COLO668 (cell line): Measurements from ENCODE around the gene BICC1.

Experiments used
- DNase-seq: peaks from one replicate; lab custom pipeline; 2025; ENCODE audit not compliant: unreplicated experiment; lab: John Stamatoyannopoulos, UW

Gene BICC1

GRCh38 chr10:58560068-58560467 is 47.4 kb downstream of the BICC1 start:
- DNase-seq, result no peak

DNA sequence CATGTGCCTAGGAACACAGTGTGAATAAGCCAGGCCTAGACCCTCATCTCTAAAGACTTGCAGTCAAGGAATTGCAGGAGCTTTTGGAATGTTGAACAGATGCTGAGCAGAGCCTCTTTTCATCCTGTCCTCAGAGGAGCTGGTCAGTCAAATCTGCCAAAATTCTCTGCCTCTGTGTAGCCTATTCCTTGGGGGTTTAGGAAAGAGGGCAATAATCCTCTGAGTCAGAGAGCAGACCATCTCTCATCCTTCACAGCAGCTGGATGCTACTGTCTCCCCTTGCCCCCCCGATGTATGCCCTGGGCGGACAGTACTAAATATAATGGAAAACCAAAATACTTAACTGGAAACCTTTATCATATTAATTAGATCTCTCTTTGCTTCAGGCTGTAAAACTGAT is 52.6 kb downstream of the BICC1 start:
- no peak for DNase-seq

DNA sequence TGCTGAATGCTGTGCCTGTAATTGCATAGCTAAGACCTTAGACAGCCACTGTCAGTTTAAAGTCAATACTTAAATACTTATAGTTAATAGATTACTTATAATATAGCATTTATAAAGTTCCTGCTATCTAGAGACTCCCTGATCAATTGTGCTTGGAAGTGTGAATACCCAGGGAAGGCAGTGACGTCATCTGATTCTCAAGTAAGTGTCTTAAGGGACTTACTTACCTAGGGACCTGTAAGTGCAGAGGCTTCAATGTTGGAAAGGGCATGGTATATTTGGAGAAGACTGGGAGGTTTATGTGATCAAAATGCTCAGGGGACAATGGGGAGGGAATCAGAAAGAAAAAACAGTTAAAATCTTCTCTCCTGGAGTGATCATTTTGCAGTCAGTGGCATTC is 55.0 kb downstream of the BICC1 start:
- no peak for DNase-seq

DNA sequence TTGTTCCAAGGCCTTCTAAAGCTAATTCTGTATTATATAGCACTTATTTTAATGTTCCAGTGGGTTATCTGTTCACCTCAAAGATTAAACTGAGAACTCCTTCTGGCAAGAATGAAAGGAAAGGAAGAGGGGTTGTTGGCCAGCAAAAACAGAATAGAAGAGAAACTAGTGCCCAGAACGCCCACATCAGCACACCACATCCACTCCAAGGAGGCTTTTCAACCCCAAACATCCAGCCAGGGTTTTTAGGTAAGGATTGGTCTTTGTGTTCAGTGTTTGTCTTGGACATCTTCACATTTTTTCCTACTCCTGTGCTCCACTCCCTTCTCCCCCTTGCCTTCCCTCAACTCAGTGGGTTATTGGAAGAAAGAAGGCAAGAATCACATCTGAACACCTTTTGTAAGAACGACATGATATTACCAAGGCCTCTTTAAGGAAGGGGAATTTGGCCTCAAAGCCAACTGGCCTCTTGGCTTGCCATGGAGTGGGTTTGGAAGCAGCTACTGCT is 55.8 kb downstream of the BICC1 start:
- DNase-seq, result no peak

DNA sequence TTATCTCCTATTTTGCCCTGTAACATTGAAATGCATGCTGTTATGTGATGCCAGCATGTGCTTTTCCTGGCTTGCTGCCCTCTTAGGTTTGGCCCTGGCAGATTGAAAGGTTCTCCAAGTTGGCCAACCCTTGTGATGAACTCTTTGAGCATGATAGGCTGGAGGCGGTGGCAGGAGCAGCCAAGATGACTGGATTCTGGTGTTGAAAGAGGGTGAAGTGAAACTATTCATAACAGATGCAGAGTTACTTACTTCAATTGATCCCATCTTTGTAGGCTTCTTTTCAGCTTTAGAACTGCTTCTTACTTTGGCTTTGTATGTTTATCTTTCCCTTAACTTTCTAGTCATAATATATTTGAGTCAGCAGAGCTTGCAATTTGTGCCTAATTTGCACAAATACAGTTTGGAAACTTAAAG is 57.6 kb downstream of the BICC1 start:
- no peak for DNase-seq

DNA sequence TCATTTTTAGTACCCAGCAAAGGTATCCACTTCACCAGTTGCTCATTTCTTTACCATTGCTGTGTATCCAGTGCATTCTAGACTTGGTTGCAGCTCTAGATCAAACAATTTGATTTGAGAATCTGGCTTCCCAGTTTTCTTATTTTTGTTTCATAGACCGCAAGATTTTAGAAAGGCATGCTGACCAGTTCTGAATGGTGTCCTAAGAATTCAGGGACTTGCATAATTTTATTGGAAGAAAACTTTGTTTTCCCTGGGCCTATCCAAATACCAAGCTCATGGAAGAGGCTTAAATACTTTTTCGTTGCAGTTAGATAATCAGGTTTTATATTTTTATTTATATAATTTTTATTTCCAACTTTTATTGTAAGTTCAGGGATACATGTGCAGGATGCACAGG is 58.3 kb downstream of the BICC1 start:
- no peak for DNase-seq

DNA sequence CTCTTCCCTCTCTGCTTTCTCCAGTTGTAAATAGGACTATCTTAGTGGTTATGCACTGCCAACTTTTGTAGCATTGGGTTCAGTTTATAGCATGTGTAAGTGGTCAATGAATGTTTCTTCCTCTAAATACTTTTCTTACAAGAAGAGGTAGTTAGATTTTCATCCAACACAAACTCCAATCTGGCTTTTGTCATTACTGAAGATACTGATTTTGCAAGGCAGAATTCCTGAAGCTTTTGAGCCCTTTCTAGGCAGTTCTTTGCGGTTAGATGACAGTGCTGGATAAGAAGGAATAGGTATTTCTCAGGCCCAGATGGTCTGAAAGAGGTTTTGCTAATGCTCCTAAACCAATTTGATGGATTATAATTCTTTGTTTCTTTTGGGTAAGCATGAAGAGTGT is 60.5 kb downstream of the BICC1 start:
- no peak for DNase-seq

DNA sequence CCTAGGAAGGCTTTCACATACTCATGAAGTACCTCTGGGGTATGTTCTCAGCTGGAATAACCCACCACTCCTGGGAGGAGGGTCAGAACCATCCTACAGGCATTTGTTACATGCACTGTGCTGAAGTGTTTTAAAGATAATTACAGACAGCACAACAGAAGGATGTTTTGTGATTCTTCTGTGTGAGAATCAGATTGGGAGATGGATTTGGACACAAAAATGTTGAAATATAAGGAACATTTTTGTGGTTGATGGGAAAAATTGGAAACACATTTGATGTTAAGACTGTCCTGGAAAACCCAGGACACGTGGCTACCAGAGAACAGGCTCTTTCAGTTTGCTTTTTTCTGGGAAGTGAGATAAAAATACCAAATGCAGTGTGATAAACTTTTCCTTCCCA is 61.4 kb downstream of the BICC1 start:
- DNase-seq, result no peak

GRCh38 chr10:58575491-58575890 is 62.8 kb downstream of the BICC1 start:
- DNase-seq, result no peak

DNA sequence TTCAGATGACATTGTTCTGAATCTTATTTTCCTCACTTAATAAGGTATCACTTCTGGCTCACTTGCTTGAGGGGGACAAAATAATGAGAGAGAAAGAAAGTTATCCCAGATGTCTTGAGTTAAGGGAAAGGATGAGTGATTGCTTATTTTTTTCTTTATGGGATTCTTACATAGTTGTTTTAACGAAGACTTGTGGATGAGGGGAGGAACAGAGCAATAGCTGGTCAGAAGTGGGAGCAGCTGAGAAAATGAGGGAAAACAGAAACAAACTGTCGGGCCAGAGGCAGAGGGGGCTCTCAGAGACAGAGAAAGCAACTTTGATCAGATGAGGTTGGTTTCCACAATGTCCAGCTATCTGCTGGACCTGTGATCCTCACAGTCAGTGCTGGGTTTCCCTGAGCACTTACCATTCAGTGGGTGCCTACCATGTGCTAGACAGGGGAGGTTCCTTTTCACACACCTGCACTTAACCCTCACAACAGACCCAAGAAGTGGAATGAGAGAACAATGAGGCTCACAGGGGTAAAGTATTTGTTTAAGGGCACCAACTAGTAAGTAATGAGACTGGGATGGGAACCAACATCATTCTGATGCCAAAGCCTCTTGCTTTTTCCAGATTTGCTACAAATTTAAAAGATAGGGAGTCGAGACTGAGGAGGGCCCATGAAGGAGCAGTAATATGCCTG is 64.2 kb downstream of the BICC1 start:
- no peak for DNase-seq

DNA sequence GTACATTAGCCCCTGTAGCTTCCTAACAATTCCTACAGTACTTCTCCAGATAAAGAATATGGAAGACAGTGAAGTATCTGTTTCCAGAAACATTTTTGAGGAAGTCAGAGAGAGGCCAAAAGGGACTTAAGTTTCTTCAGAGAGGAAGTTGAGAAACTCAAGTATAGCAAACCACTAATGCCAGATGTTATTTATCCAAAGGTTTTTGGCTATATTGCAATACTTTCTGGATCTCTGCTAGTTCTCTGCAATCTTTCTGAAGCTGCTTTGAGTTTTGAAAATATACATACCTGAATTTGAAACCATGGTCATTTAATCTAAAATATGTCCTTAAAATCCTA is 64.7 kb downstream of the BICC1 start:
- DNase-seq, result no peak

- DNase-seq, result no peak
Observed at GRCh38 chr10:58578366-58578765, 65.7 kb downstream of the BICC1 start.

DNA sequence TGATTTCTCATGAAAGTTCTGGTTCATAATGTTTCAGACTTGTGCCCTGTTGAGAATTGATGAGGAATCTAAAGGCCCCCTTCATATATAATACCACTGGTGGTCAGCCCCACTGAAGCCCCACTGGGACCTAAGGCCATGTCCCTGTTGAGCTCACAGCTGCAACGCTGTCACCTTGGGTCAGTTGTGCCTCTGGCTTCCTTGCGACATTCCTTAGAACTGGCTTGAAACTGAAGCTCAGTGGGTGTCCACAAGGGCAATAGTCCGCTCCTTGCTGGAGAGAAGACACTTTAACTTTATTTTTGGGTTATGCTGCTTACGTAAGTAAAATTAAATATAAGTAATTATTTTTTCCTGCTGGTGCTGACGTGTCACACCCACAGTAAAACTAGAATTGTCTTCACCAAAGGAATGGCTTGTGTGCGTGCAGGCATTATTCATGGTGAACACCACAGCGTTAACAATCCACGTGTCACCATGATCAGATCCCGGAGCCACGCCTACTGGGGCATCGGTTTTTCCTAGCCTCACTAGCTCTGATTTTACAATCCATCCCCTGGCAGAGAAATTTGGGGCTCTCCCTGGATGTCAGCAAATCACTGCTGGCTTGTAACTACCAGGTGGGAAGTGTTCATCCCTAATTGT is 66.5 kb downstream of the BICC1 start:
- DNase-seq, result no peak

GRCh38 chr10:58582045-58582444 is 69.4 kb downstream of the BICC1 start:
- DNase-seq, result no peak

- DNase-seq, result no peak
Observed at GRCh38 chr10:58585435-58585834, 72.8 kb downstream of the BICC1 start.

- DNase-seq, result no peak
Observed at GRCh38 chr10:58586282-58587245, 73.9 kb downstream of the BICC1 start.

DNA sequence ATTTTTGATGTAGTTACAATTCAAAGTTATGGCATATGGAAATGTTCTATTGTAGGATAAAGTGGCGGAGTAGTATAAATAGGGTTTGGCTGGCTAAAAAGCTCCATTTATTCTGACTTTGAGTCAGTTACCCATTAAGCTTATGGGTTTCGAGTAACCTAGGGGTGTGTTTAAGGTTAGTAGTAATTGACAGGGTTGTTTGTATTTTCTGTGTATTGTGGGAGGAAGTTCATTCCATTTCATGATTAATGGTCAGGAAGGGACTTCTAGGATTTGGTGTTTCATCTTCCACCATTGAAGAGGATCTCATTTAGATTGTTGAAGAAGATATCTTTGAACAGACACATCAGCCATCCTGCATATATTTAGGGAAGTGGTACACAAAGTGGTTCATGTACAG is 75.0 kb downstream of the BICC1 start:
- DNase-seq, result no peak

- DNase-seq, result peak; percentile 1
Observed at GRCh38 chr10:58588673-58589265, 76.1 kb downstream of the BICC1 start.

GRCh38 chr10:58590152-58590840 is 77.6 kb downstream of the BICC1 start:
- DNase-seq, result no peak

- no peak for DNase-seq
Observed at GRCh38 chr10:58590924-58591323, 78.3 kb downstream of the BICC1 start.

- no peak for DNase-seq
Observed at GRCh38 chr10:58593008-58593407, 80.3 kb downstream of the BICC1 start.
